GM18951 (cell line): ENCODE measurements around the gene VEZT.

Experiments used
- POLR2A ChIP-seq: IDR thresholded peaks from 4 replicates; pipeline ENCODE4 v1.6.1; 2011; ENCODE audit warnings: mild to moderate bottlenecking; ENCODE audit not compliant: insufficient read length, insufficient read depth; ENCODE audit errors: extremely low read depth
- in situ Hi-C: fragments of 300-500 bp; cut with MboI; formaldehyde crosslinking; loops from one replicate; pipeline ENCODE4 v1.12.0; 2022; ENCODE audit warnings: low sequenced_read_pairs, mixed read lengths, inconsistent platforms; ENCODE audit not compliant: unreplicated experiment

The VEZT gene

DNA sequence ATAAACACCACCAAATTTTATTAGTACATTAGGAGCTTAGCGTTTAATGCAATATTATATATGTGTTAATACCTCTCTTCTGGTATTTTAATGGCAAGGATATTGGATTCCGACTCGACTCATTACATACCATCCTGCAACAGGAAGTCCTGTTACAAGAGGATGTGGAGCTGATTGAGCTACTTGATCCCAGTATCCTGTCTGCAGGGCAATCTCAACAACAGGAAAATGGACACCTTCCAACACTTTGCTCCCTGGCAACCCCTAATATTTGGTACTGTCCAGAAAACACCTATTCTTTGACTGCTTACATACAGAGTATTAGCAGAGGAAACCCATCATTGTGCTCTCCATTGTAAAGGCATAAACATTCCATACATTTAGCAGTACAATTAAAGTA is 45.2 kb downstream of the VEZT start:
- TF ChIP-seq POLR2A: no peak
- in situ Hi-C loops: no loop called here

DNA sequence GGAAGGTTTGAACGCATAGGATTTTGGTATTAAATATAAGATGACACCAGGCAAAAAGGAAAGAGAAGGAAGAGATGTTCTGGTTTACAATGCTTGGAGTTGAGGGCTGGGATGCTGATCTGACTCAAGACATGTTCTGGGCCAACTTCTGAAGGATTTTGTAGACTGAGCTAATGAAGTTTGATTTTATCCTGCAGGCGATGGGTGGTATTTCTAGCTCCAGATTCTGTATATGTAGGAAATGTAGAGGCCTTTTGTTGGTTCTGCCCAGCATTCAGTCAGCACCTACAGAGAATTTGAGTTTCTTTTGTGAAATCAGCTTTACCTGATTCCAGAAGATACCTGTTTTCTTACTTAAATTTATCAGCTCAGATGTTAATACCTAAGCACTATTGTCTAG is 48.2 kb downstream of the VEZT start:
- TF ChIP-seq POLR2A: no peak
- in situ Hi-C loops: no loop called here

DNA sequence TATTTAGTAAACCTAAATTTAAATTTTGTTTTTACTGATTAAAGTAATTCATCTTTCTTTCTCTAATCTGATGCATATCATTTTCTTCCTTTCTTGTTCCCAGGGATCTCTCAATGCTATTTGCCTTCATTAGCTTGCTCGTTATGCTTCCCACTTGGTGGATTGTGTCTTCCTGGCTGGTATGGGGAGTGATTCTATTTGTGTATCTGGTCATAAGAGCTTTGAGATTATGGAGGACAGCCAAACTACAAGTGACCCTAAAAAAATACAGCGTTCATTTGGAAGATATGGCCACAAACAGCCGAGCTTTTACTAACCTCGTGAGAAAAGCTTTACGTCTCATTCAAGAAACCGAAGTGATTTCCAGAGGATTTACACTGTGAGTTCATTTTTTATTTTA is 48.6 kb downstream of the VEZT start:
- in situ Hi-C loops: no loop called here

DNA sequence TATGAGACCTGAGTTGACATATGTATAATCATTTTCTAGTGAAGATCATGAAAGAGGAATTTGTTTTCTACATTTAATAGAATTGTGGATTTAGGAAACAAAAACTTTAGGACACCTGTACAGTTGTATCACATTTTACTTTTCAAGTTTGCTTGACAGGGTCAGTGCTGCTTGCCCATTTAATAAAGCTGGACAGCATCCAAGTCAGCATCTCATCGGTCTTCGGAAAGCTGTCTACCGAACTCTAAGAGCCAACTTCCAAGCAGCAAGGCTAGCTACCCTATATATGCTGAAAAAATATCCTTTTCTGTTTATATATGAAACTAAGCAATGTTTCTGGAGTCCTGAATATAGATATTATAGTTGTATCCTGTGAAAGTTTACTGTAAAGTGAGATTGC is 52.3 kb downstream of the VEZT start:
- TF ChIP-seq POLR2A: no peak
- in situ Hi-C loops: no loop called here

More for the DNA sequence above, 48.6 kb downstream of the VEZT start:
- no peak for TF ChIP-seq POLR2A

DNA sequence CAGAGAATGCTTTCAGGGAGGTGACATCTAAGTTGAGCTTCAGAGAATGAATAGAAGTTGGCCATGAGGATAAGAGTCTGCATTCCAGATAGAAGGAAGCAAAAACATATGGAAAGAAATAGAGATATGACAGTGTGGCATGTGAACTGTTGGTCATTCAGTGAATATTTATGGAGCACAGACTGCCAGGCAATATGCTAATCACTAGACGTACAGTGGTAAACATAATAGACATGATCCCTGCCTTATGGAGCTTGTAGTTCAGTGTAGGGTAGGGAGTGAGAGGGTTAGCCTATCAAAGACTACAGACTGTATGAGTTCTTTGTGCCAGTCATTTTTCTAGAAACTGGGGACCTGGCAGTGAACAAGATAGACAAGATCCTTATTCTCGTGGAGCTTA is 53.9 kb downstream of the VEZT start:
- in situ Hi-C loops: no loop called here
- TF ChIP-seq POLR2A: no peak

DNA sequence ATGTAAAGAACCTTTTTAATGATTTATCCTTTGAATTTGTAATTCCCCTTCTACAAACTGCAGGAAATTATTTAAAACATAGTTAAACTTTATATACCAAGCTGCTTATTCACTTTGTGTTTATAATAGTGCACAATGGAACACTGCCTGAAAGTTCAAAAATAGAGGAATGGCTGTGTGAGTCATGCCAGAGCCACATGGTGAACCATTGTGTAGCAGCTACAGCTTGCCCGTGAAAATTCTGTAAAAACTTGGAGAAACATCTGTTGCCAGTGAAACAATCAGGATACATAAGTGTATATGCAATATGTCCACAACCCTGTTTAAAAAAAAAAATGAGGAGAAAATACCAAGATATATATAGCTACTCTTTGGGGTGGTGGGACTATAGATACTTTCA is 59.5 kb downstream of the VEZT start:
- in situ Hi-C loops: no loop called here
- no peak for TF ChIP-seq POLR2A

DNA sequence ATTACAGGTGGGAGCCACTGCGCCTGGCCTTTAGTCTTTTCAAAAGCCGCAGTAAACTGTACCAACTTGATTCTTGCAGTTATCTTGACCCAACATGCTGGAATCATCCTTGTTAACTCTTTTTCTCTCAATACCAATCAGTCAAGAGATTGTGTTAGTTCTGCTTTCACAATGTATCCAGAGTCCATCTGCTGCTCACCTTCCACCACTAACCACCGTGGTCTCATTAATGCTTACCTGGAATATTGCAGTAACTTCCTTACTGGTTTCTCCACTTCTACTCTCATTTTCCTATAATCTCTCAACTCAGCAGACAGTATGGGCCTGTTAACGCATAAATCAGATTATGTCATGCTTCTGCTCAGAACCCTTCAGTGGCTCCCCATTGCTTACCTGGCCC is 62.2 kb downstream of the VEZT start:
- TF ChIP-seq POLR2A: no peak
- in situ Hi-C loops: no loop called here

DNA sequence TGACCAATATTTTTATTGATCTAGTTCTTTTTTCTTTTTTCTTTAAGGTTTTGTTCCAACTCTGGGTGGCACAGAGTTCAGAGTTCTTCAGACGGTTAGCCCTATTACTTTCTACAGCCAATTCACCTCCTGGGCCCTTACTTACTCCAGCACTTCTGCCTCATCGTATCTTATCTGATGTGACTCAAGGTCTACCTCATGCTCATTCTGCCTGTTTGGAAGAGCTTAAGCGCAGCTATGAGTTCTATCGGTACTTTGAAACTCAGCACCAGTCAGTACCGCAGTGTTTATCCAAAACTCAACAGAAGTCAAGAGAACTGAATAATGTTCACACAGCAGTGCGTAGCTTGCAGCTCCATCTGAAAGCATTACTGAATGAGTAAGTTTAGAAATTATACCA is 64.7 kb downstream of the VEZT start:
- in situ Hi-C loops: no loop called here
- no peak for TF ChIP-seq POLR2A

DNA sequence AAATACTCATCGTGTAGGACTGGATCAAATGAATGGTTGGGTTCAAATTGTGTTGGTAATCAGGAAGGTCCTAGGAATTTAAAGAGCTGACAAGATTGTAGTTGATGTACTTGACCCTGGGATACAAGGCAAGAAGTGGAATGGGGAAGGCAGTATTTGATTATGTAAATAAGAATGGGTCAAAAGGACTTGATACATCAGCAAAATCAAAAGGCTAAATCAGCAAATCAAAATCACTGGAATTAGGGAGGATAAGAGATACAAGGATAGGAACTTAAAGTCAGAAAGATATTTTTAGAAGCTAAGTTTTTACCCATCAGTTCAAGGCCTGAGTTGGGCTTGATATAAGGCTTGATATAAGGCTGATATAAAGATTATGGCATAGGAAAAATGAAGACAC is 65.8 kb downstream of the VEZT start:
- in situ Hi-C loops: no loop called here
- TF ChIP-seq POLR2A: no peak

DNA sequence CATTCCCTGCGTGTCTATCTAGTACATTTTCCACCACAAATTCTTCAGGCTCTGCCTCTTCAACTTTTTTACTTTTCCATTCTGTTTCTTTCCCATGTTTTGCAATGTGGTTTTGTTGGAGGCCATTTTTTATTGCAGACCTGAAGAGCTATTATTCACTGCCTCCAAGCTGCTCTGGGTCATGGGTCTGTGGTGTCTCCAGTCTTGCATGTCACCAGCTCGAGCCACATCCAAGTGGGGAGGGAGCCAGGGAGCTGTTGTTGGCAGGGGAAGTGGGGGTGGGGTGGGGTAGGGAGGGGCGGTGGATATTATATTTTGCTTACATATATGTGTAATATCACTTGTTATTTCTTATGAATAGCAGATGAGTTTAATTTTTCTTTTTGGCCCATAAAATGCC is 69.1 kb downstream of the VEZT start:
- in situ Hi-C loops: no loop called here
- TF ChIP-seq POLR2A: no peak

DNA sequence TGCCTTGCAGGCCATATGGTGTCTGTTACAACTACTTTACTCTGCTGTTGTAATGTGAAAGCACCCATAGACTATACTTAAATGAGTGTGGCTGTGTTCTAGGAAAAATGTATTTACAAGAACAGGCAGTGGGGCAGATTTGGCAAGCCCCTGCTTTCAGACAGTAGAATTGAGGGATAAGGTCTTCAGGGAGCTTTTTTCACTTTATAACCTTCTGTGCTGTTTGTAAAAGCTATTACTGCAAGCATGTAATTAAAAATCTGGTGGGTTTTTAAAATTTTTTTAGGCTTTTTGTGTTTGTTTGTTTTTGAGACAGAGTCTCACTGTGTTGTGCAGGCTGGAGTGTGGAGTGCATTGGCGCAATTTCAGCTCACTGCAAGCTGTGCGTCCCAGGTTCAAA is 73.9 kb downstream of the VEZT start:
- TF ChIP-seq POLR2A: no peak
- in situ Hi-C loops: no loop called here

DNA sequence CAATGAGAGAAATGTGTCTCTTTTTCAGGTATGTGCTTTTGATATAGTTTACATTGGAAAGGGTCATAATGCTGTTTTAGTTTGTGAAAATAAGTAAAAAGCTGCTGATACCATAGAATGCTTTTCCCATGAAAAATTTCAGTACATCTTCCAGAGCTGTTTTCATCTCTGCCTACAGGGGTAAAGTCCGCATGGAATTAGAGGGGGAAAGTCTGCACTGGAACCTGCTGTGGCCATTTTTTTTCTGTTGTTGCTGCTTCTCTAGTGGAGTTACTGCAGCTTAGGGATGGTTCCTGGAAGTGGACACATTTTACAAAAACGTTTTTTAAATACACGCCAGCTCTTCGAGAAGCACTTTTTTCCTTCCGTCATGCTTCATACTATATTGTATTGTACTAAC is 81.3 kb downstream of the VEZT start:
- in situ Hi-C loops: no loop called here
- TF ChIP-seq POLR2A: no peak

DNA sequence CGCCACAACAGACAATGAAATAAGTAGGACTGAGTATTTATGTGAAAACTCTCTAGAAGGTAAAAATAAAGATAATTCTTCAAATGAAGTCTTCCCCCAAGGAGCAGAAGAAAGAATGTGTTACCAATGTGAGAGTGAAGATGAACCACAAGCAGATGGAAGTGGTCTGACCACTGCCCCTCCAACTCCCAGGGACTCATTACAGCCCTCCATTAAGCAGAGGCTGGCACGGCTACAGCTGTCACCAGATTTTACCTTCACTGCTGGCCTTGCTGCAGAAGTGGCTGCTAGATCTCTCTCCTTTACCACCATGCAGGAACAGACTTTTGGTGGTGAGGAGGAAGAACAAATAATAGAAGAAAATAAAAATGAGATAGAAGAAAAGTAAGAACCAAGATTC is 82.7 kb downstream of the VEZT start:
- in situ Hi-C loops: no loop called here
- no peak for TF ChIP-seq POLR2A

DNA sequence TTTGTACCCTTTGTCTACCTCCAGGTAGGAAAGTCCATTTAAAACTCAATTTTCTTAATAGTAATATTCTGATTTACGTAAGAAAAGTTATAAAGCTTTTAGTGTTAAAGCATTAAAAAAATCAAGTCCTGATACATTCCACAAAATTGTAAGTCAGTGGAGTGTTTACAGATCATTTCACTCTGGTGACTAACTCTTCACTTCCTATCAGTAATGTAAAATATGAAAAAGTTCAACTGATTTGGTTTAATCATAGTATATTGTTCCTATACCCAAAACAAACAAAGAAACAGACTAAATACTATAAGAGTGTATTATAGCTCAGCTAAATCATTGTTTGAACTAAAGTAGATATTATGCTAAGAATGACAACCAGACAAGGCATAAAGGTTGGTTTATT is 85.9 kb downstream of the VEZT start:
- in situ Hi-C loops: no loop called here
- no peak for TF ChIP-seq POLR2A

DNA sequence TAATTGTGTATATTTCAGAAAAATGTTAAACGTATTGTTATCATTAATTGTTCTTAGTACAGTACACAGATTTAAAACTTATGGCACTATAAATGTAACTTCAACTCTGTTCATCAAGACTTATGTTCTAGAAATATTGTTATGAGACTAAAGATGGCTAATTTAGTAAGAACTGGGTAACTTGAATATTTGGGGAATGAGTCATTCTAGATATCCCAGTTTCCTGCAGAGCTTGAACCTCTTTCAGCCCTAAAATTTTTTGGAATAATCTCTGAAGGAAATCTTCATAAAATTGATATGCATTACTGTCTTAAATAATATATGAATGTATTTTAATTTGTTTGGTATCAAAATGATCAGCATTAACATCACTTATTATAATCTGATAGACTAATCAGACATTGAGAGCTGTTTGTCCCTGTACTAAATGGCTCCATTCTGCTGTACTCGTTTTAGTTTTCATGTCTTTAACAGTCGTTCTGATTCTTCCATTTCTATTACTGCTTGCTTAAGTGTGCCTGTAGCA is 87.1 kb downstream of the VEZT start:
- in situ Hi-C loops: no loop called here
- no peak for TF ChIP-seq POLR2A
